Gastroesophageal sphincter (tissue), 4 donors: ENCODE results near the gene ADCY9. TPM values are rescaled to one million over a fixed set of nuclear protein-coding genes. Genes with fewer than 3 reads are reported as not detected.
"Not testable (repeated sequence)": the region's sequence is repeated elsewhere in the genome, so short reads cannot be mapped to it uniquely, and the experiment has no call there.

Experiments used
- ATAC-seq: fragments of 150-250 bp; one replicate; pipeline ENCODE4 v1.9.1; 2016; ENCODE audit warnings: mild to moderate bottlenecking, moderate library complexity
- H3K27ac ChIP-seq, 4 donors: fragments of 200-600 bp; sonication (generic) in 3 of 4; 1 replicate in 3 of 4; 2 replicates in 1 of 4; pipeline ENCODE4 v1.5.1; 2016 to 2019
- H3K27me3 ChIP-seq: fragments of 200-600 bp; sonication (generic); one replicate; pipeline ENCODE4 v1.5.1; 2019
- H3K36me3 ChIP-seq, 2 donors: fragments of 200-600 bp; sonication (generic); one replicate each; pipeline ENCODE4 v1.5.1; 2019; ENCODE audit warnings: control low read depth in 1 of 2
- H3K4me1 ChIP-seq, 3 donors: fragments of 200-600 bp; sonication (generic); 1 replicate in 2 of 3; 2 replicates in 1 of 3; pipeline ENCODE4 v1.5.1; 2016 to 2019; ENCODE audit warnings: control low read depth in 2 of 3
- H3K4me3 ChIP-seq, 2 donors: fragments of 200-600 bp; sonication (generic); one replicate each; pipeline ENCODE4 v1.5.1; 2019; ENCODE audit warnings: mild to moderate bottlenecking in 1 of 2, moderate library complexity in 1 of 2
- H3K9me3 ChIP-seq, 3 donors: fragments of 200-600 bp; sonication (generic); one replicate each; pipeline ENCODE4 v1.5.1; 2017 to 2019; ENCODE audit warnings: control low read depth in 2 of 3
- EP300 ChIP-seq: sonication (generic); formaldehyde crosslinking; IDR thresholded peaks from one replicate; pipeline ENCODE4 v1.6.1; 2017; ENCODE audit warnings: antibody characterized with exemption, mild to moderate bottlenecking
- POLR2A ChIP-seq, 2 donors: fragments of 450-650 bp; IDR thresholded peaks; one replicate each; pipeline ENCODE4 v1.6.1; 2017; ENCODE audit warnings: antibody characterized with exemption in 2 of 2, mild to moderate bottlenecking in 2 of 2, moderate library complexity in 1 of 2
- POLR2AphosphoS5 ChIP-seq: sonication (generic); formaldehyde crosslinking; IDR thresholded peaks from one replicate; pipeline ENCODE4 v1.6.1; 2017; ENCODE audit warnings: antibody characterized with exemption
- WGBS, 2 donors: methylation state at CpG; one replicate each; pipeline ENCODE4 v1.1.5; 2018; ENCODE audit warnings: low coverage in 1 of 2; 5-methylcytosine and 5-hydroxymethylcytosine counted together
- total RNA-seq, 4 donors: library from RNA; depleted of rRNA; stranded (reverse); fragments of >200 nt; gene quantifications; one replicate each; pipeline ENCODE4 v1.1.0, GENCODE V29; 2016
- TF ChIP-seq, protein P1 (sequence below), 4 experiments: fragments of 200-600 bp in 2 of 4; fragments of 450-650 bp in 2 of 4; sonication (generic) in 1 of 4; IDR thresholded peaks; one replicate each; pipeline ENCODE4 v1.5.1; 2017 to 2019; ENCODE audit warnings: antibody characterized with exemption in 4 of 4, mild to moderate bottlenecking in 2 of 4, moderate library complexity in 2 of 4

Gene ADCY9
- total RNA-seq, 4 donors from 2014 or later = 33.0 to 83.5 (median 43.4) TPM

DNA sequence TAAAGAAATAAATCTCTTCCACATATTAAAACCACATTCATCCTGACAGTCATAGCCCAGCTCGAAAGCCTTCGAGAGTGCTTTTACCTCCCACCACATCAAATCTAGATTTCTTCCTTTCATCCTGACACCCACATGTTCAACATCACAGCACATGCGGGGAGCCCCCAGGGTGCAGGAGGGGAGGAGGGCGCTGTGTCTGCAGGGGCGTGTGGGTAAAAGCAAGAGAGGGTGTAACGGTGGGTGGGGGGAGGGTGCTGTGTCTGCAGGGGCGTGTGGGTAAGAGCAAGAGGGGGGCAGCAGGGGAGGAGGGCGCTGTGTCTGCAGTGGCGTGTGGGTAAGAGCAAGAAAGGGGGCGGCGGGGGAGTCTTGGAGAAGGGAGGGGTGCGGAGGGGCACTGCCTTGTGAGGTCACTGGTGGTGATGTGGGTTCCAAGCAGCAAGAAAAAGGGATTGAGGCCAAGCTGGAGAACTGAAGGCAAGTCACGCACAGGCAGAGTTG, 34.7 kb downstream of the ADCY9 start:
- H3K36me3 ChIP-seq = peaks cover 0 to 6% of the 10 kb centered on the region in 2 donors
- H3K4me1 ChIP-seq = peaks cover 0 to 24% (median 0%) of the 10 kb centered on the region in 3 donors
- 28 to 40% methylated on average over 1 to 11 of the region's 13 CpGs for WGBS, 2 donors
- TF ChIP-seq, protein P1, sequence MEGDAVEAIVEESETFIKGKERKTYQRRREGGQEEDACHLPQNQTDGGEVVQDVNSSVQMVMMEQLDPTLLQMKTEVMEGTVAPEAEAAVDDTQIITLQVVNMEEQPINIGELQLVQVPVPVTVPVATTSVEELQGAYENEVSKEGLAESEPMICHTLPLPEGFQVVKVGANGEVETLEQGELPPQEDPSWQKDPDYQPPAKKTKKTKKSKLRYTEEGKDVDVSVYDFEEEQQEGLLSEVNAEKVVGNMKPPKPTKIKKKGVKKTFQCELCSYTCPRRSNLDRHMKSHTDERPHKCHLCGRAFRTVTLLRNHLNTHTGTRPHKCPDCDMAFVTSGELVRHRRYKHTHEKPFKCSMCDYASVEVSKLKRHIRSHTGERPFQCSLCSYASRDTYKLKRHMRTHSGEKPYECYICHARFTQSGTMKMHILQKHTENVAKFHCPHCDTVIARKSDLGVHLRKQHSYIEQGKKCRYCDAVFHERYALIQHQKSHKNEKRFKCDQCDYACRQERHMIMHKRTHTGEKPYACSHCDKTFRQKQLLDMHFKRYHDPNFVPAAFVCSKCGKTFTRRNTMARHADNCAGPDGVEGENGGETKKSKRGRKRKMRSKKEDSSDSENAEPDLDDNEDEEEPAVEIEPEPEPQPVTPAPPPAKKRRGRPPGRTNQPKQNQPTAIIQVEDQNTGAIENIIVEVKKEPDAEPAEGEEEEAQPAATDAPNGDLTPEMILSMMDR (IDR thresholded peaks at IDR 0.05) = no peak
- TF ChIP-seq POLR2A (IDR thresholded peaks at IDR 0.05) = no peak
- TF ChIP-seq EP300 = no peak
- no peak for TF ChIP-seq POLR2AphosphoS5
- no peak for ATAC-seq
- no peaks in the 10 kb centered on the region for H3K27me3 ChIP-seq
- no peaks in the 10 kb centered on the region for H3K9me3 ChIP-seq
- peak overlapping the region in 1 of 4 donors; percentile 44 for H3K27ac ChIP-seq
- peak overlapping the region in 1 of 2 donors; percentile 8 for H3K4me3 ChIP-seq

DNA sequence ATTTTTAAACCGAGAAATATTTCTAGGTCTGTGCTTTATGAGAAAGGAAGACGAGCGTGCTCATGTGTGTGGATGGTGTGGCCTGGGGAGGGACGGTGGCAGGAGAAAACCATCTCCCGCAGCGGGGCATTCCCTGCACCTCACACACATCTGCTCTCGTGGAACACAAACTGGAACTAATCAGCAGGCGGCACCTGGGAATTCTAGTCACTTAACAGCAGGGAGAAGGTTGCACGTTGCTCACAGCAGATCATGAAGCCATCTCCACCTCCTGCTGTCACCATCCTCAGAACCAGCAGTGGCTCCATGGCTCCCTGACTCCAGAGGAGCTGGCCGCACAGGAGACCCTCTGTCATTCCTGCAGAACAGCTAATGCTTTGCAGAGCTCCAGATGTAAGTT, 35.2 kb downstream of the ADCY9 start:
- Histone ChIP-seq H3K27ac (peak overlapping the region in 2 of 4 donors; percentile 7 to 44), H3K36me3 (peaks cover 0 to 6% of the 10 kb centered on the region in 2 donors), H3K27me3 (no peaks in the 10 kb centered on the region), H3K4me1 (peaks cover 0 to 24% (median 0%) of the 10 kb centered on the region in 3 donors), H3K9me3 (no peaks in the 10 kb centered on the region), H3K4me3 (no peak overlapping the region)
- ATAC-seq = no peak
- 23 to 32% methylated on average over 6 to 8 of the region's 10 CpGs for WGBS, 2 donors
- TF ChIP-seq, protein P1 (IDR thresholded peaks at IDR 0.05) = no peak

DNA sequence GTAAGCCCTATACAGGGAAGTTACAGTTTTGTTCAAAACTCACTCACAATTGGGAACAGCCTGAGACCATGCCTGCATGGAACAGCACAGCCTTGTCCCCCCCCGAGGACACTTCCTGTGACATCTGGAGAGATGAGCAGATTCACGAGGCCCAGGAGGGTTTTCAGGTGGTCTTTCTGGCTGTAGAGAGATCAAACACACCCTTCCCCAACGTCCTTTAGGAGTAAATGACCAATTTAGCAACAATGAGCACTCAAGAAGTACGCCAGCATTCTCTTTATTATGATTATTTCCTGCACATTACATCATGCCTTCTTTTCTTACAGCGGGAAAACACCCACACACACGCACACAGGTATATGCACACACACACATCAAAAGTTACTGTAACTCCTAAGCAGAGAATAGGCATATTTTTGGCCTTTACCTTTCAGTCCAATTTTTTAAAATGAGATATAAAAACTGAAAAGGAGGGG, 39.0 kb downstream of the ADCY9 start:
- Histone ChIP-seq H3K27ac (no peak overlapping the region), H3K4me3 (no peak overlapping the region), H3K4me1 (peaks cover 0 to 17% (median 0%) of the 10 kb centered on the region in 3 donors), H3K36me3 (peaks cover 0 to 12% of the 10 kb centered on the region in 2 donors), H3K9me3 (no peaks in the 10 kb centered on the region), H3K27me3 (no peaks in the 10 kb centered on the region)
- ATAC-seq = no peak
- TF ChIP-seq EP300 = no peak
- no peak for TF ChIP-seq POLR2AphosphoS5
- TF ChIP-seq, protein P1 (IDR thresholded peaks at IDR 0.05) = no peak
- no peak for TF ChIP-seq POLR2A (IDR thresholded peaks at IDR 0.05)
- 50 to 67% methylated on average over 1 to 6 of the region's 6 CpGs for WGBS, 2 donors

DNA sequence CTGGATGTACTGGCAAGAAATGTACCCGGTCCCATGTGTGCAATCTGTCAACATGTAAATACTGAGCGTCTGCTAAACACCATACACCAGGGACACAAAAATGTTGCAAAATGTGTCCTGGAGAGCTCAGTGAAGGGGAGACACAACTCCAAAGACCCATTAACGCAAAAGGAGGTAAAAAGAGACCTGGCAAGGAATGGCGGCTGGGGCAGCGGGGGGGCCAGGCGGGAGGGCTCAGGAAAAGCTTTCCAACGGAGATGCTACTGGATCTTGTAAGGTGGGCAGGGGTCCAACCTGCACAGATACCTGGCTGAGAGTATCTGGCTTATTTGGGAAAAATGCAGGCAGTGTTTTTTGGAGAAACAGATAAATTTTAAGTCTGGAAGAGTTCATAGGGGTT, 40.7 kb downstream of the ADCY9 start:
- ATAC-seq = no peak
- Histone ChIP-seq H3K36me3 (peaks cover 0 to 12% of the 10 kb centered on the region in 2 donors), H3K27ac (no peak overlapping the region), H3K27me3 (no peaks in the 10 kb centered on the region), H3K9me3 (no peaks in the 10 kb centered on the region), H3K4me3 (no peak overlapping the region), H3K4me1 (peaks cover 0 to under 1% (median 0%) of the 10 kb centered on the region in 3 donors)
- WGBS, 2 donors = 90 to 97% methylated on average over 7 of the region's 7 CpGs
- TF ChIP-seq EP300 = no peak
- TF ChIP-seq, protein P1 (IDR thresholded peaks at IDR 0.05) = no peak
- TF ChIP-seq POLR2AphosphoS5 = no peak
- no peak for TF ChIP-seq POLR2A (IDR thresholded peaks at IDR 0.05)

DNA sequence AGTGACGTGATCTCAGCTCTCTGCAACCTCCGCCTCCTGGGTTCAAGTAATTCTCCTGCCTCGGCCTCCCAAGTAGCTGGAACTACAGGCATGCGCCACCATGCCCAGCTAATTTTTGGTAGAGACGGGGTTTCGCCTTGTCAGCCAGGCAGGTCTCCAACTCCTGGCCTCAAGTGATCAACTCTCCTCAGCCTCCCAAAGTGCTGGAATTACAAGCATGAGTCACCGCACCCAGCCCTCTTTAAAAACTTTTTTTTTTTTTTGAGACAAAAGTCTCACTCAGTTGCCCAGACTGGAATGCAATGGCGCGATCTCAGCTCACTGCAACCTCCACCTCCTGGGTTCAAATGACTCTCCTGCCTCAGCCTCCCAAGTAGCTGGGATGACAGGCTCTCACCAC, 43.1 kb downstream of the ADCY9 start:
- 80 to 93% methylated on average over 5 to 9 of the region's 9 CpGs for WGBS, 2 donors
- not testable (repeated sequence) for ATAC-seq

More for the DNA sequence above, 43.1 kb downstream of the ADCY9 start:
- not testable (repeated sequence) for H3K4me3 ChIP-seq, H3K27ac ChIP-seq, H3K27me3 ChIP-seq, H3K9me3 ChIP-seq, H3K4me1 ChIP-seq
- peaks cover 0 to 12% of the 10 kb centered on the region in 2 donors for H3K36me3 ChIP-seq
